Measurements from ENCODE around the gene SSX2IP.

The SSX2IP gene

DNA sequence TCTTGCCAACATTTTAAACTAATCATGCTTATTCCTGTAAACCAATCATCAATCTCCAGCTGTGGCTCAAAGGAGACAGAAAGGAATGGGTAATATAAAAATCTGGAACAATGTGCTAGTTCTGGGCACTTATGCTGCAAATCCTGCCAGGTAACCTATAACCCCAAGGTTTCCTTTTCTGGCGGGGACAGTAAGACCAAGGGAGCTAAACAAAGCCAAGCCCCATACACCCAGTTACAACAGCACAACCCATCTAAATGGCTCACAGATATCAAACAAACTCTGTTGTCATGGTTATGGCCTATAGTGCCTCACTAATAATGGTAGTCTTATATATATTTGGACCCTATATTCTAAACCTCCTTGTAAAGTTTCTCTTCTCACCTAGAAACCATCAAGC is 79.2 kb downstream of the SSX2IP start:
- TF ChIP-seq, protein P1, sequence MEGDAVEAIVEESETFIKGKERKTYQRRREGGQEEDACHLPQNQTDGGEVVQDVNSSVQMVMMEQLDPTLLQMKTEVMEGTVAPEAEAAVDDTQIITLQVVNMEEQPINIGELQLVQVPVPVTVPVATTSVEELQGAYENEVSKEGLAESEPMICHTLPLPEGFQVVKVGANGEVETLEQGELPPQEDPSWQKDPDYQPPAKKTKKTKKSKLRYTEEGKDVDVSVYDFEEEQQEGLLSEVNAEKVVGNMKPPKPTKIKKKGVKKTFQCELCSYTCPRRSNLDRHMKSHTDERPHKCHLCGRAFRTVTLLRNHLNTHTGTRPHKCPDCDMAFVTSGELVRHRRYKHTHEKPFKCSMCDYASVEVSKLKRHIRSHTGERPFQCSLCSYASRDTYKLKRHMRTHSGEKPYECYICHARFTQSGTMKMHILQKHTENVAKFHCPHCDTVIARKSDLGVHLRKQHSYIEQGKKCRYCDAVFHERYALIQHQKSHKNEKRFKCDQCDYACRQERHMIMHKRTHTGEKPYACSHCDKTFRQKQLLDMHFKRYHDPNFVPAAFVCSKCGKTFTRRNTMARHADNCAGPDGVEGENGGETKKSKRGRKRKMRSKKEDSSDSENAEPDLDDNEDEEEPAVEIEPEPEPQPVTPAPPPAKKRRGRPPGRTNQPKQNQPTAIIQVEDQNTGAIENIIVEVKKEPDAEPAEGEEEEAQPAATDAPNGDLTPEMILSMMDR (IDR thresholded peaks at IDR 0.05) = no peak

DNA sequence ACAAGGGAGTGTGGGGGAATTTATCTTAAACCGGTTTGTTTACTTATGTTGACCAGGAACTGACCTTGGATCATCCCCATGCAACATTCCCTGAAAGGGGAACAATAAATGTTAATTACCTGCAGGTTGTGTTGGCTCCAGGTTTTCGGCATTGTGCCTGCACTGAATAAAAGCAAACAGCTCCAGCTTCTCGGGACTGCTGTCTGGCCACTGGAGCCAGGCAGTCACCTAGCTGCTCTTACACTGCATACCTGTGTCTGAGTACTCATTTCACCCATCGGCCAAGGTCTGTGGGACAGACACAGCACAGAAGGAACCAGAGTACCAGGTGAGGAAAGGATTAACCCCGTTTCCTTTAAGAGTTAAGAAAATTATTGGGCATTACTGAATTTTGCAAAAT is 83.3 kb downstream of the SSX2IP start:
- TF ChIP-seq, protein P1 (IDR thresholded peaks at IDR 0.05) = no peak

DNA sequence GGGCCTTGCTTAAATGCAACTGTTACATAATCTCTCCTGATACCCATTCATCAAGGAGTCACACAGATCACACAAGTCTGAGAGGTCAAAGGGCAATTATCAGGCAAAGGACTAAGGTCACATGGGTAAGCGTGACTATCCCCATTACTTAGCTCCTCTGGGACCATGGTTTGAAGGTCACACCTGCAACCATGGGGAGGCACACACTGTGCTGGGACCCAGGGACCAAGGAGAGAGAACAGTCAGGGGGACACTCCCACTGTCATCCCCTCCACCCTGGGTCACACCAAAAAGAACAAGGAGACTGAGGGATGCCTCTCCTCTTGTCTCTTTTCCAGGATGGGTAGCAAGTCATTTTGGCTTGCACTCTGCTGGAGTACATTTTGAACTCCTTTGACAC is 85.1 kb downstream of the SSX2IP start:
- TF ChIP-seq, protein P1 (IDR thresholded peaks at IDR 0.05) = no peak

DNA sequence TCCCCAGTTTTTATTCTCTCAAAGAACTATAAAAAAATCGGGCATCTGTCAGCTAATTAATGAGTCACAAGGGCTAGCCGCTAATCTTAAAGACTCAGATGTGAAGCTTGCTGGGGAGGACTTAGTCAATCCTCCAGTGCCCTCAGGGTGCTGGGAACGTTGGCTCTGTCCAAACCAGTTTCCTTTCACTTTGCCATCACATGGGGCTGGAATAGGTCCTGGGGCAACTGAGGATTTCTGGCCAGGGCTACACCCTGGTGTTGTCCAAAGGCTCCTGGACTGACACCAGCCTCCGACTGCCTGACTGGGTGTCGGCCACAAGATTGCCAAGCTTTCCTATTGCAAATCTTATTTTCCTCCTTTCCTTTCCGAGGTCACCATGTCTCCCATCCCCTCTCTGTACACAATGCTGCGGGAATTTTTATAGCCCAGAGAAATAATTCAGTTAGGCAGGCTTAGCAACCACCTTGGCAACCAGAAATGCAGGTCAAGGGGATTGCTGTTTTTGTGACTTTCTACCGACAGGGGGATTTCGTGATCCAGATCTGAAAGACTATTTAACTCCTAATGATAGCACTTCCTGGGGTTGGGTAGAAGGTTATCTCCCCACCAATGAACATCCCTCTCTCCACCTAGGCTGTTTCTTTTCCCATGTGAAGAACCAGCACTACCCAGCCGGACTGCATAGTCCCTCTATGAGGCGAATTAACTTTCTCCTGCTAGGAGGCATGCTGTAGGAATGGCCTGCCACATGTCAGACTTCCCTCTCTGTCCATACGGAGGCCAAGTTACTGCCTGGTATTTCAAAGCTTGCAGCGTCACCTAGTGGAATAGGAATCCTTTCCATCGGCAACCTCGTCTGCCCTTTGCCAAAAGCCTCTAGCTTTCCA is 86.1 kb downstream of the SSX2IP start:
- TF ChIP-seq, protein P1 (IDR thresholded peaks at IDR 0.05) = no peak

DNA sequence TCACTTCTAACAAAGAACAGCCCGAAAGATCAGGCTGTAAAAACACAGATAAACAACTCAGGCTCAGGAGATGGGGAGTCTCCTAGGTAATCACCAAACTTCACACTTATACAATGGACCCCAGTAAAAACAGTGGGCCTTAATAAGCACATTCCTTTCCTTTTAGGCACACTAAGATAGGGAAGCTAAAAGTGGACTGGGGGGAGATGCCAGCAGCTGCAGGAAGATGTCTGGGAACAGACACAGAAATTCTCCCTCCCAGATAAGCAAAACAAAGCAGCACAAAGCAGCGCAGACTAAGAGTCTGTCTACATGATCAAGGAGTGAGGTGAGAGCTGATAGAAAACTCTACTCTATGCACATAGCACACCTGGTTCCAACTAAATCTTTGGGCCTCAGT is 87.0 kb downstream of the SSX2IP start:
- TF ChIP-seq, protein P1 (IDR thresholded peaks at IDR 0.05) = no peak

DNA sequence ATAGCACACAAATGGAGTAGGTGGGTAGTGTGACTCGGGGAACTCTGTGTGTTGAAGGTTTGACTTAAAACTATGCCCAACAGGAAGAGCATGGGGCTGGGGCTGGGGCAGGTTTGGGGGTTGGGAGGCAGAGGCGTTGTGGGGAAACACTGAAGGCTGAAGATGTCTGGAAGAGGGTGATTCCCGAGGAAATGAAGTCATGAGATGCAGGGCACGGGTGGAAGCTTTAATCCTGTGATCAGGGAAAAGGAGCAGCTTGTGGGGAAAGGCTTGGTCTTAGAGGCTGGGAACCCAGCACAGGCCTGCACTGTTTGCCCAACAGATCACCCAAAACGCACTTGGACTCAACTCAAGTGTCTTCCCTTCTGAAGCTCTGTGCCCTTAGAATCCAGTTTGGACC is 89.5 kb downstream of the SSX2IP start:
- TF ChIP-seq, protein P1 (IDR thresholded peaks at IDR 0.05) = no peak

DNA sequence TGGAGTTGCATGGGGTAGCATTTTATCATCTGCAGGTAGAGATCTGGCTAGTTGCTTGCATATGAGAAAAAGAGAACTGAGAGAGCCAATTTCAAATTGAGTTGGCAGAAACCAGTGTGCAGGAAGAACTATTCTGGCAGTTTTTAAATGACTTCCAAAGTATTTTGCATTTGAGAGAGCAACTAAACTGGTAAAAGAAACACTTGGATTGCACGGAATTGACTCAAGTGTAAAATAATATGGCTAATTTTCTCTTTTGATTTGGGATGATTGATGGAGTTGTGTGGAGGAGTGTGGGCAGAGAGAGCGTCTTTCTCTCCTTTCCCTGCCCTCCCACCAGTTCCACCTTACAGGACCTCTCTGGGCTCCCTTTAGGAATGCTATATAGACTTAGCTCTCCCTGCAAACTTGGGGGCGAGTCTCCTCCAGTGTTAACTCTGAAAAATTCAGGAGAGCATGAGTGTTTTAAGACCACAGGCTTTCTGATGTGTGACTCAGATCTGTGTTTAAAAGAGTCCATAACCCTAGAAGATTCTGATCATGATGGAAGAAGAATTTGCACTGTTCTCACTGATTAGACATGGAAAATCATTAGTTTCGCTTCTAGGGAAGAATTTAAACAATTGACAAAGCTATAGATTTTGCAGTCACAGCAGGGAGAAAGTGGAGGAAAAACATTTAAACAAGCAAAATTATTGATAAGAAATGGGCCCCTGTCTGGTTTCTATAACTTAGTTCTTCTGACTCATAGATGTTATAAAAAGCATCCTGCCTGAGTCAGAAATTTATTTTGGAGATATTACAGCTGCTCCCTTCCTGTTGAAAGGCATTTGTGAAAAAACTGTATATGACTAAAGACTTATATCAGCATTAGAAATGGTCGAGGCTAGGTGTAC is 91.2 kb downstream of the SSX2IP start:
- TF ChIP-seq, protein P1 (IDR thresholded peaks at IDR 0.05) = no peak
